MCF 10A (cell line): ENCODE data around the gene ACIN1. TPM values are rescaled to one million over a fixed set of nuclear protein-coding genes. Genes with fewer than 3 reads are reported as not detected.

ENCODE experiments used
- BruUV-seq: library from RNA; stranded (reverse); fragments of 400-500 nt; replicated peaks from 2 replicates; lab custom pipeline; 2021; lab: Mats Ljungman, UMichigan
- CTCF ChIA-PET: fragments of 300-600 bp; sonication (Branson Sonifier 250); formaldehyde crosslinking; extraction: SDS; loops from one replicate; lab custom pipeline; 2021; ENCODE audit warnings: antibody characterized with exemption, inconsistent platforms; lab: Yijun Ruan, JAX
- POLR2A ChIA-PET: fragments of 300-600, 350-650 bp; sonication (Branson Sonifier 250); formaldehyde crosslinking; extraction: SDS; loops from one replicate; lab custom pipeline; 2020; ENCODE audit warnings: antibody characterized with exemption, inconsistent platforms; lab: Yijun Ruan, JAX
- DNase-seq: peaks from one replicate; pipeline ENCODE4 v3.0.0-alpha.2; 2018; ENCODE audit not compliant: unreplicated experiment
- H3K27ac Mint-ChIP-seq: one replicate; pipeline ENCODE4 v1.8.0; 2022; ENCODE audit warnings: mild to moderate bottlenecking, low read depth, mixed read lengths; ENCODE audit not compliant: unreplicated experiment
- H3K27me3 Mint-ChIP-seq: one replicate; pipeline ENCODE4 v1.8.0; 2022; ENCODE audit warnings: mixed read lengths; ENCODE audit not compliant: insufficient read depth, unreplicated experiment
- H3K36me3 Mint-ChIP-seq: one replicate; pipeline ENCODE4 v1.8.0; 2022; ENCODE audit warnings: mild to moderate bottlenecking, moderate library complexity, mixed read lengths; ENCODE audit not compliant: insufficient read depth, unreplicated experiment
- H3K4me1 Mint-ChIP-seq: one replicate; pipeline ENCODE4 v1.8.0; 2022; ENCODE audit warnings: mixed read lengths; ENCODE audit not compliant: insufficient read depth, unreplicated experiment
- H3K4me3 Mint-ChIP-seq: one replicate; pipeline ENCODE4 v1.8.0; 2022; ENCODE audit warnings: mild to moderate bottlenecking, moderate library complexity, mixed read lengths; ENCODE audit not compliant: unreplicated experiment
- H3K9me3 Mint-ChIP-seq: one replicate; pipeline ENCODE4 v1.8.0; 2022; ENCODE audit warnings: mixed read lengths; ENCODE audit not compliant: unreplicated experiment
- intact Hi-C: fragments of 100-400 bp; cut with micrococcal nuclease; formaldehyde crosslinking; loops from 2 replicates; pipeline ENCODE4 v1.14.1; 2022
- total RNA-seq: library from RNA; stranded (reverse); gene quantifications from 2 replicates; pipeline ENCODE4 v1.2.3, GENCODE V29; 2022
- TF ChIP-seq, protein P1 (sequence below): fragments of 200-600 bp; IDR thresholded peaks from one replicate; pipeline ENCODE4 v1.8.0; 2022; ENCODE audit warnings: antibody characterized with exemption, mild to moderate bottlenecking; ENCODE audit not compliant: unreplicated experiment

ACIN1 gene
- total RNA-seq, 1 experiment from 2014 or later, result 197 TPM

- ChIA-PET CTCF (interaction anchor here (0.6 to 8.5 kb wide), 6 partner anchors 8 to 218 kb away, joined by 3 to 110 read pairs (median 6); no protein-coding TSS in a partner anchor), POLR2A (interaction anchor here (0.7 to 1.7 kb wide), 5 partner anchors 8 to 15 kb away, joined by 3 to 14 read pairs (median 4); partner anchors contain the start of genes ACIN1 and C14orf119)
- DNase-seq, result no peak
- Mint-ChIP-seq H3K4me3 (no peak overlapping the region), H3K27ac (peak overlapping the region; percentile 79), H3K9me3 (no peaks in the 10 kb centered on the region), H3K27me3 (no peaks in the 10 kb centered on the region), H3K4me1 (peaks cover 25% of the 10 kb centered on the region), H3K36me3 (peaks cover 96% of the 10 kb centered on the region)
- intact Hi-C loops, result no loop called here
- TF ChIP-seq, protein P1, sequence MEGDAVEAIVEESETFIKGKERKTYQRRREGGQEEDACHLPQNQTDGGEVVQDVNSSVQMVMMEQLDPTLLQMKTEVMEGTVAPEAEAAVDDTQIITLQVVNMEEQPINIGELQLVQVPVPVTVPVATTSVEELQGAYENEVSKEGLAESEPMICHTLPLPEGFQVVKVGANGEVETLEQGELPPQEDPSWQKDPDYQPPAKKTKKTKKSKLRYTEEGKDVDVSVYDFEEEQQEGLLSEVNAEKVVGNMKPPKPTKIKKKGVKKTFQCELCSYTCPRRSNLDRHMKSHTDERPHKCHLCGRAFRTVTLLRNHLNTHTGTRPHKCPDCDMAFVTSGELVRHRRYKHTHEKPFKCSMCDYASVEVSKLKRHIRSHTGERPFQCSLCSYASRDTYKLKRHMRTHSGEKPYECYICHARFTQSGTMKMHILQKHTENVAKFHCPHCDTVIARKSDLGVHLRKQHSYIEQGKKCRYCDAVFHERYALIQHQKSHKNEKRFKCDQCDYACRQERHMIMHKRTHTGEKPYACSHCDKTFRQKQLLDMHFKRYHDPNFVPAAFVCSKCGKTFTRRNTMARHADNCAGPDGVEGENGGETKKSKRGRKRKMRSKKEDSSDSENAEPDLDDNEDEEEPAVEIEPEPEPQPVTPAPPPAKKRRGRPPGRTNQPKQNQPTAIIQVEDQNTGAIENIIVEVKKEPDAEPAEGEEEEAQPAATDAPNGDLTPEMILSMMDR, result no peak
- BruUV-seq, result no TSS peak
These were observed 14.5 kb downstream of the ACIN1 start for GRCh38 chr14:23080474-23080873.

GRCh38 chr14:23079716-23080115 is 15.2 kb downstream of the ACIN1 start:
- BruUV-seq, result no TSS peak
- CTCF ChIA-PET, result interaction anchor here (0.6 to 8.5 kb wide), 6 partner anchors 8 to 246 kb away, joined by 3 to 110 read pairs (median 31); partner anchors contain the start of gene CDH24
- H3K36me3 Mint-ChIP-seq, result peaks cover 96% of the 10 kb centered on the region
- no peaks in the 10 kb centered on the region for H3K27me3 Mint-ChIP-seq
- peaks cover 25% of the 10 kb centered on the region for H3K4me1 Mint-ChIP-seq
- POLR2A ChIA-PET, result interaction anchor here (0.6 kb wide), 1 partner anchor 99 kb away, joined by 3 read pairs; no protein-coding TSS in a partner anchor
- H3K27ac Mint-ChIP-seq, result peak overlapping the region; percentile 79
- no peaks in the 10 kb centered on the region for H3K9me3 Mint-ChIP-seq
- TF ChIP-seq, protein P1, result no peak
- no peak overlapping the region for H3K4me3 Mint-ChIP-seq
- intact Hi-C loops, result loop anchor here (2.0 to 5.0 kb wide), 2 partner anchors 15 to 108 kb away; partner anchors contain the start of genes ACIN1 and C14orf119
- no peak for DNase-seq

DNA sequence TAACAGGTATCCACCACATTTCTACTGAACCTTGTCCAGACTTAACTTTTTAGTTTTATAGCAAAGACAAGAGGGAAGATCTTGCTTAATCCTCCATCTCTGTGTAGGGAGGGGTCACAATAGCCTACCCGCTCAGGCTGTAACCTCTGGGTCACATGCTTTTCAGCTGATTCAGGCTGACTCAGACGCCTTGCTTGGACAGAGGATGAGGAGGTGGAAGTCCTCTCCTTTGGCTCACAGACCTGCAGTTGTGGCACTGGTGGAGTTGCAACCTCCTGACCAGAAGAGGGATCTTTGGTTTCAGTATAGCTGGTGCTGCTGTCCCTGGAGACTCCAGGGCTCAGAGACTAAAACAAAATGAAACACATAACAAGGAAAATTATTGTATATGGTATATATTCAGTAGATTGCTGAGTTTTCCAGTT is 16.2 kb downstream of the ACIN1 start:
- Mint-ChIP-seq H3K9me3 (no peaks in the 10 kb centered on the region), H3K27me3 (no peaks in the 10 kb centered on the region), H3K36me3 (peaks cover 96% of the 10 kb centered on the region), H3K4me1 (peaks cover 25% of the 10 kb centered on the region), H3K4me3 (no peak overlapping the region), H3K27ac (peak overlapping the region; percentile 49)
- ChIA-PET CTCF (interaction anchor here (0.5 to 8.5 kb wide), 13 partner anchors 10 to 228 kb away, joined by 4 to 110 read pairs (median 14); partner anchors contain the start of genes ACIN1, C14orf119 and CDH24), POLR2A (interaction anchor here (0.7 to 3.6 kb wide), 7 partner anchors 9 to 123 kb away, joined by 3 to 74 read pairs (median 3); partner anchors contain the start of genes ACIN1 and C14orf119)
- intact Hi-C loops, result loop anchor here (2.0 to 5.0 kb wide), 2 partner anchors 16 to 109 kb away; partner anchors contain the start of genes ACIN1 and C14orf119
- TF ChIP-seq, protein P1, result no peak
- DNase-seq, result peak; percentile 92
- BruUV-seq, result no TSS peak

DNA sequence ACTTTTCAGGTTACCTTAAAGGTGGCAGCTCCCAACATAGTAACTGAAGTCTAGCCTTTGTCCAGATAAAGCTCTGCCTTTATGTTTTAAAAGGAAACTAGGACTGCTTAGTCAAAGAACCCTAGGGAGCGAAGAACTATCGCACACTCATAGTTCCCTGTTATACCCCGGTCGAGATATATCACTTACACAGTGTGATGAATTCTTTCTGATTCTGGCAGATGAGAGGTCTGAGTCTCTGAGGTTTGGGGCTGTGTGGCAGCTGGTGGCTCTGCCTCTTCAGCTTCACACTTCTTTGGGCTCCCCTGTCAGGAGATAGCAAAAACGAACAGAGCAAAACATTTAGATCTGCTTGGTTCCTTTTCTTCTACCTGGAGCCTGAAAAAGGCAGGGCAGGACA is 17.0 kb downstream of the ACIN1 start:
- H3K27ac Mint-ChIP-seq, result peak overlapping the region; percentile 42
- H3K9me3 Mint-ChIP-seq, result no peaks in the 10 kb centered on the region
- H3K36me3 Mint-ChIP-seq, result peaks cover 96% of the 10 kb centered on the region
- TF ChIP-seq, protein P1, result no peak
- ChIA-PET POLR2A (interaction anchor here (0.6 to 3.6 kb wide), 10 partner anchors 8 to 149 kb away, joined by 3 to 74 read pairs (median 4); partner anchors contain the start of genes ACIN1, C14orf119, PRMT5 and SLC7A8), CTCF (interaction anchor here (0.5 to 8.5 kb wide), 22 partner anchors 11 to 226 kb away, joined by 3 to 110 read pairs (median 6); partner anchors contain the start of genes ACIN1, C14orf119, CDH24 and SLC7A8)
- H3K27me3 Mint-ChIP-seq, result no peaks in the 10 kb centered on the region
- intact Hi-C loops, result loop anchor here (2.0 to 5.0 kb wide), 3 partner anchors 17 to 109 kb away; partner anchors contain the start of genes ACIN1 and C14orf119
- H3K4me1 Mint-ChIP-seq, result peaks cover 25% of the 10 kb centered on the region
- no peak for DNase-seq
- no TSS peak for BruUV-seq
- H3K4me3 Mint-ChIP-seq, result no peak overlapping the region
